ENCODE results near the gene NOL4.

NOL4 gene

GRCh38 chr18:34189656-34190435 lies 34.9 kb downstream of the NOL4 start:
- no peak for DNase-seq

Data from EL (cell line).